Subcutaneous abdominal adipose tissue (tissue), 5 donors: ENCODE results near the gene IGSF9B.

ENCODE experiments used
- H3K27ac ChIP-seq: one replicate; pipeline ENCODE4 v1.7.0; 2013; ENCODE audit warnings: low read depth, mild to moderate bottlenecking, inconsistent platforms, low read length, moderate library complexity
- H3K27me3 ChIP-seq, 5 donors: one replicate each; pipeline ENCODE4 v1.7.0; 2013; ENCODE audit warnings: low read length in 5 of 5, inconsistent platforms in 1 of 5; ENCODE audit not compliant: control insufficient read depth in 5 of 5, insufficient read depth in 4 of 5
- H3K36me3 ChIP-seq, 5 donors: one replicate each; pipeline ENCODE4 v1.7.0; 2013; ENCODE audit warnings: low read length in 5 of 5; ENCODE audit not compliant: control insufficient read depth in 5 of 5, insufficient read depth in 5 of 5
- H3K4me1 ChIP-seq, 5 donors: one replicate each; pipeline ENCODE4 v1.7.0; 2013; ENCODE audit warnings: low read length in 5 of 5, mild to moderate bottlenecking in 3 of 5, moderate library complexity in 1 of 5; ENCODE audit not compliant: control insufficient read depth in 5 of 5, insufficient read depth in 5 of 5
- H3K4me3 ChIP-seq, 5 donors: one replicate each; pipeline ENCODE4 v1.7.0; 2013; ENCODE audit warnings: low read length in 5 of 5, low read depth in 1 of 5
- H3K9ac ChIP-seq, 5 donors: one replicate each; pipeline ENCODE4 v1.7.0; 2013; ENCODE audit warnings: low read length in 5 of 5, mild to moderate bottlenecking in 4 of 5, moderate library complexity in 3 of 5
- H3K9me3 ChIP-seq, 5 donors: one replicate each; pipeline ENCODE4 v1.7.0; 2013; ENCODE audit warnings: low read length in 5 of 5; ENCODE audit not compliant: control insufficient read depth in 5 of 5
- donor health status: healthy.
- donor health status: healthy.
- donor health status: healthy.
- donor health status: healthy.
- donor health status: healthy.

IGSF9B gene

GRCh38 chr11:133955945-133956421, 785 bp downstream of the IGSF9B start:
- no peak overlapping the region for H3K9ac ChIP-seq

GRCh38 chr11:133955081-133955891, 1.5 kb downstream of the IGSF9B start:
- H3K4me1 ChIP-seq, result peaks cover 3 to 35% (median 27%) of the 10 kb centered on the region in 5 donors
- H3K9me3 ChIP-seq, result no peaks in the 10 kb centered on the region
- H3K27me3 ChIP-seq, result peaks cover 40 to 75% (median 56%) of the 10 kb centered on the region in 5 donors
- no peaks in the 10 kb centered on the region for H3K36me3 ChIP-seq
- peak overlapping the region in 2 of 5 donors; percentile 5 to 32 for H3K4me3 ChIP-seq
- H3K9ac ChIP-seq, result no peak overlapping the region
- no peak overlapping the region for H3K27ac ChIP-seq

More at GRCh38 chr11:133955945-133956421, 785 bp downstream of the IGSF9B start:
- Histone ChIP-seq H3K27me3 (peaks cover 38 to 68% (median 52%) of the 10 kb centered on the region in 5 donors), H3K4me1 (peaks cover 3 to 33% (median 26%) of the 10 kb centered on the region in 5 donors), H3K36me3 (no peaks in the 10 kb centered on the region), H3K9me3 (no peaks in the 10 kb centered on the region), H3K4me3 (peak overlapping the region in 3 of 5 donors; percentile 36 to 70 (median 45)), H3K27ac (no peak overlapping the region)

- H3K27ac ChIP-seq, result no peak overlapping the region
- no peaks in the 10 kb centered on the region for H3K36me3 ChIP-seq
- peaks cover 3 to 35% (median 27%) of the 10 kb centered on the region in 5 donors for H3K4me1 ChIP-seq
- no peaks in the 10 kb centered on the region for H3K9me3 ChIP-seq
- no peak overlapping the region for H3K9ac ChIP-seq
- peaks cover 43 to 78% (median 67%) of the 10 kb centered on the region in 5 donors for H3K27me3 ChIP-seq
- H3K4me3 ChIP-seq, result no peak overlapping the region
Observed at GRCh38 chr11:133953999-133954398, 2.8 kb downstream of the IGSF9B start.

- Histone ChIP-seq H3K4me3 (no peak overlapping the region), H3K9me3 (no peaks in the 10 kb centered on the region), H3K9ac (no peak overlapping the region), H3K36me3 (no peaks in the 10 kb centered on the region), H3K4me1 (peaks cover 3 to 35% (median 27%) of the 10 kb centered on the region in 5 donors), H3K27ac (no peak overlapping the region), H3K27me3 (peaks cover 39 to 79% (median 69%) of the 10 kb centered on the region in 5 donors)
Observed at GRCh38 chr11:133953547-133953946, 3.2 kb downstream of the IGSF9B start.

- Histone ChIP-seq H3K4me3 (no peak overlapping the region), H3K27me3 (peaks cover 37 to 78% (median 70%) of the 10 kb centered on the region in 5 donors), H3K9ac (no peak overlapping the region), H3K36me3 (no peaks in the 10 kb centered on the region), H3K27ac (no peak overlapping the region), H3K4me1 (peaks cover 2 to 29% (median 25%) of the 10 kb centered on the region in 5 donors), H3K9me3 (no peaks in the 10 kb centered on the region)
Observed at GRCh38 chr11:133952199-133953190, 4.3 kb downstream of the IGSF9B start.

- no peak overlapping the region for H3K27ac ChIP-seq
- peak overlapping the region in 1 of 5 donors; percentile 22 for H3K4me3 ChIP-seq
- H3K9ac ChIP-seq, result no peak overlapping the region
- peaks cover 0 to 32% (median 28%) of the 10 kb centered on the region in 5 donors for H3K4me1 ChIP-seq
- H3K27me3 ChIP-seq, result peaks cover 42 to 81% (median 78%) of the 10 kb centered on the region in 5 donors
- no peaks in the 10 kb centered on the region for H3K36me3 ChIP-seq
- no peaks in the 10 kb centered on the region for H3K9me3 ChIP-seq
Observed at GRCh38 chr11:133951327-133952198, 5.2 kb downstream of the IGSF9B start.

- no peak overlapping the region for H3K9ac ChIP-seq
- H3K27ac ChIP-seq, result no peak overlapping the region
- no peaks in the 10 kb centered on the region for H3K9me3 ChIP-seq
- peaks cover 43 to 86% (median 83%) of the 10 kb centered on the region in 5 donors for H3K27me3 ChIP-seq
- no peak overlapping the region for H3K4me3 ChIP-seq
- no peaks in the 10 kb centered on the region for H3K36me3 ChIP-seq
- H3K4me1 ChIP-seq, result peaks cover 0 to 36% (median 31%) of the 10 kb centered on the region in 5 donors
Observed at GRCh38 chr11:133950874-133951326, 5.9 kb downstream of the IGSF9B start.

GRCh38 chr11:133950421-133950820, 6.3 kb downstream of the IGSF9B start:
- Histone ChIP-seq H3K4me3 (no peak overlapping the region), H3K9ac (no peak overlapping the region), H3K27ac (no peak overlapping the region), H3K4me1 (peaks cover 2 to 38% (median 31%) of the 10 kb centered on the region in 5 donors), H3K36me3 (no peaks in the 10 kb centered on the region), H3K27me3 (peaks cover 45 to 87% (median 85%) of the 10 kb centered on the region in 5 donors), H3K9me3 (no peaks in the 10 kb centered on the region)

GRCh38 chr11:133949129-133949528, 7.6 kb downstream of the IGSF9B start:
- Histone ChIP-seq H3K9me3 (no peaks in the 10 kb centered on the region), H3K27ac (no peak overlapping the region), H3K4me3 (no peak overlapping the region), H3K36me3 (no peaks in the 10 kb centered on the region), H3K27me3 (peaks cover 41 to 80% (median 75%) of the 10 kb centered on the region in 5 donors), H3K4me1 (peaks cover 2 to 40% (median 35%) of the 10 kb centered on the region in 5 donors), H3K9ac (no peak overlapping the region)
